Suprapubic skin (tissue), 4 donors: Measurements from ENCODE around the gene IFITM10. TPM values are rescaled to one million over a fixed set of nuclear protein-coding genes. Genes with fewer than 3 reads are reported as not detected.

Experiments
- DNase-seq, 2 donors: peaks; one replicate each; pipeline ENCODE4 v3.0.0-alpha.2; 2019; ENCODE audit warnings: low spot score in 2 of 2
- H3K27ac ChIP-seq: fragments of 200-600 bp; sonication (generic); one replicate; pipeline ENCODE4 v1.5.1; 2019
- H3K27me3 ChIP-seq: fragments of 200-600 bp; sonication (generic); one replicate; pipeline ENCODE4 v1.5.1; 2019
- H3K36me3 ChIP-seq: fragments of 200-600 bp; sonication (generic); one replicate; pipeline ENCODE4 v1.5.1; 2019
- H3K4me1 ChIP-seq: fragments of 200-600 bp; sonication (generic); one replicate; pipeline ENCODE4 v1.5.1; 2019
- H3K4me3 ChIP-seq: fragments of 200-600 bp; sonication (generic); one replicate; pipeline ENCODE4 v1.5.1; 2019; ENCODE audit warnings: mild to moderate bottlenecking
- H3K9me3 ChIP-seq: fragments of 200-600 bp; sonication (generic); one replicate; pipeline ENCODE4 v1.5.1; 2019
- EP300 ChIP-seq: sonication (generic); formaldehyde crosslinking; IDR thresholded peaks from one replicate; pipeline ENCODE4 v1.6.1; 2017; ENCODE audit warnings: antibody characterized with exemption
- POLR2A ChIP-seq, 2 donors: fragments of 450-650 bp; IDR thresholded peaks; one replicate each; pipeline ENCODE4 v1.6.1; 2017; ENCODE audit warnings: antibody characterized with exemption in 2 of 2, mild to moderate bottlenecking in 2 of 2, moderate library complexity in 2 of 2
- POLR2AphosphoS5 ChIP-seq, 3 donors: sonication (generic); formaldehyde crosslinking; IDR thresholded peaks; one replicate each; pipeline ENCODE4 v1.6.1; 2017; ENCODE audit warnings: antibody characterized with exemption in 3 of 3
- WGBS: methylation state at CpG from one replicate; pipeline ENCODE4 v1.1.5; 2018; 5-methylcytosine and 5-hydroxymethylcytosine counted together
- total RNA-seq, 4 donors: library from RNA; depleted of rRNA; stranded (reverse); fragments of >200 nt; gene quantifications; one replicate each; pipeline ENCODE4 v1.1.0, GENCODE V29; 2016
- TF ChIP-seq, protein P1 (sequence below), 2 donors: fragments of 200-600 bp in 1 of 2; fragments of 450-650 bp in 1 of 2; sonication (generic) in 1 of 2; IDR thresholded peaks; one replicate each; pipeline ENCODE4 v1.5.1; 2016 to 2019; ENCODE audit warnings: antibody characterized with exemption in 2 of 2, mild to moderate bottlenecking in 1 of 2, moderate library complexity in 1 of 2

Gene IFITM10
- total RNA-seq, 4 donors from 2014 or later, result 2.6 to 7.6 (median 6.9) TPM

DNA sequence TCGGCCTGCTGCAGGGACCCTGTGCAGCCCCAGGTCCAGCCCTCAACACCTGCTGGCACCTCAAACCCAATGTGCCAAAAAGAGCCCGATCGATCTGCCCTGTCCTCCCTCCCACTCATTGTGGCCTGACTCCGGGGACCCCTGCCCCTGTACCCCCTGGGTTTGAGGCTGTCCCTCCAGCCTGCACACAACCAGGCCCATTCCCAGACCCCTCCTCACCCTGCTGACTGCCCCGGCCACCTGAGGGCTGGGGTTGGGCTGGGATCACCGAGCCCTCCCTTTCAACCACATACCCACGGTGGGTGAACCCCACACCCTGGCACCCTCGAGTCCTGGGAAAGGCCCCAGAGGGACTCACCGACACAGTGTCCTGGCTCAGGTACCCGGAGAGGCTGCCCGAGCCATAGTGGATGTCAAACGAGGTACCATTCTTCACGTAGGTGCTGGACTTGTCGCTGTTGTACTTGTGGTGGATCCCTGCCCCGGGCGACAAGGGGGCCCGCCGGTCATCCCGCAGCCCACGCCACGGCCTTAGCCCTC, 8.3 kb upstream of the IFITM10 start:
- Histone ChIP-seq H3K4me3 (no peak overlapping the region), H3K27ac (no peak overlapping the region), H3K9me3 (no peaks in the 10 kb centered on the region), H3K4me1 (peaks cover 74% of the 10 kb centered on the region), H3K36me3 (peaks cover 77% of the 10 kb centered on the region), H3K27me3 (no peaks in the 10 kb centered on the region)
- no peak for TF ChIP-seq POLR2A (IDR thresholded peaks at IDR 0.05)
- no peak for TF ChIP-seq EP300
- TF ChIP-seq, protein P1, sequence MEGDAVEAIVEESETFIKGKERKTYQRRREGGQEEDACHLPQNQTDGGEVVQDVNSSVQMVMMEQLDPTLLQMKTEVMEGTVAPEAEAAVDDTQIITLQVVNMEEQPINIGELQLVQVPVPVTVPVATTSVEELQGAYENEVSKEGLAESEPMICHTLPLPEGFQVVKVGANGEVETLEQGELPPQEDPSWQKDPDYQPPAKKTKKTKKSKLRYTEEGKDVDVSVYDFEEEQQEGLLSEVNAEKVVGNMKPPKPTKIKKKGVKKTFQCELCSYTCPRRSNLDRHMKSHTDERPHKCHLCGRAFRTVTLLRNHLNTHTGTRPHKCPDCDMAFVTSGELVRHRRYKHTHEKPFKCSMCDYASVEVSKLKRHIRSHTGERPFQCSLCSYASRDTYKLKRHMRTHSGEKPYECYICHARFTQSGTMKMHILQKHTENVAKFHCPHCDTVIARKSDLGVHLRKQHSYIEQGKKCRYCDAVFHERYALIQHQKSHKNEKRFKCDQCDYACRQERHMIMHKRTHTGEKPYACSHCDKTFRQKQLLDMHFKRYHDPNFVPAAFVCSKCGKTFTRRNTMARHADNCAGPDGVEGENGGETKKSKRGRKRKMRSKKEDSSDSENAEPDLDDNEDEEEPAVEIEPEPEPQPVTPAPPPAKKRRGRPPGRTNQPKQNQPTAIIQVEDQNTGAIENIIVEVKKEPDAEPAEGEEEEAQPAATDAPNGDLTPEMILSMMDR (IDR thresholded peaks at IDR 0.05), result no peak
- TF ChIP-seq POLR2AphosphoS5 (IDR thresholded peaks at IDR 0.05), result no peak
- WGBS, result 79% methylated on average over 6 of the region's 21 CpGs
- no peak for DNase-seq

DNA sequence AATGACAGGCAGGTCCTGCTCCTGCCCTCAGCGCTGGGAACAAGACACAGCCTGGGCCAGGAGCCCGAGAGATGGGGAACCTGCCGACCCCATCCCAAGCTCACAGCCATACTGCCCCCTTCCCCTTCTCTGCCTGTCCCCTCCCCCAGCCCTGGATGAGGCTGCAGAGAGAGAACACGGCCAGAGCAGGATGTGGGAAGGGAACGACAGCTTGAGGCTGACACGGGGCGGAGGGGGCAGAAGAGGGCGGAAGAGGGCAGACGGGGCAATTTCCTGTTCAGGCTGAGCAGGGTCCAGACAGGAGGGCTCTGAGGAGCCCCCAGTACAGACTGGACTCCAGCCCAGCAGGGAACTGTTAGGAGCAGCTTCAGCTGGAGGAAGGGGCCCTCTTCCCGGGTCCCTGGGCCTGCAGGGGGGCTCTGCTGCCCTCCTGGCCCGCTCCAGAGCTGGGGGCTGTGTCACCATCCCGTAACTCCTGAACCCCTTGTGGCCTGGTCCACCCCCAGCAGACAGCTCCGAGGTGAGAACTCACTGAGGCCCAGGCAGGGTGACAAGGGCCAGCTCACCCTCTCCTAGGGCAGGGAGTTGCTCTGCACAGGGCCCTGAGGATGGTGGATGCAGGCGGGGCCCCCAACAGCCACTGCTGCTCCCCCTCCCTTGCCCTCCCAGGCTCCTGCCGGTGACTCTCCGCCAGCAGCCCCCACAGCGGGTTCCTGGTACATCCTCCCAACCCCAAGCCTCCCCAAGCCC, 7.6 kb upstream of the IFITM10 start:
- Histone ChIP-seq H3K27ac (no peak overlapping the region), H3K9me3 (no peaks in the 10 kb centered on the region), H3K27me3 (no peaks in the 10 kb centered on the region), H3K4me3 (no peak overlapping the region), H3K4me1 (peaks cover 72% of the 10 kb centered on the region), H3K36me3 (peaks cover 83% of the 10 kb centered on the region)
- DNase-seq, result no peak
- no peak for TF ChIP-seq EP300
- TF ChIP-seq POLR2A (IDR thresholded peaks at IDR 0.05), result no peak
- TF ChIP-seq, protein P1 (IDR thresholded peaks at IDR 0.05), result no peak
- 80% methylated on average over 1 of the region's 17 CpGs for WGBS

DNA sequence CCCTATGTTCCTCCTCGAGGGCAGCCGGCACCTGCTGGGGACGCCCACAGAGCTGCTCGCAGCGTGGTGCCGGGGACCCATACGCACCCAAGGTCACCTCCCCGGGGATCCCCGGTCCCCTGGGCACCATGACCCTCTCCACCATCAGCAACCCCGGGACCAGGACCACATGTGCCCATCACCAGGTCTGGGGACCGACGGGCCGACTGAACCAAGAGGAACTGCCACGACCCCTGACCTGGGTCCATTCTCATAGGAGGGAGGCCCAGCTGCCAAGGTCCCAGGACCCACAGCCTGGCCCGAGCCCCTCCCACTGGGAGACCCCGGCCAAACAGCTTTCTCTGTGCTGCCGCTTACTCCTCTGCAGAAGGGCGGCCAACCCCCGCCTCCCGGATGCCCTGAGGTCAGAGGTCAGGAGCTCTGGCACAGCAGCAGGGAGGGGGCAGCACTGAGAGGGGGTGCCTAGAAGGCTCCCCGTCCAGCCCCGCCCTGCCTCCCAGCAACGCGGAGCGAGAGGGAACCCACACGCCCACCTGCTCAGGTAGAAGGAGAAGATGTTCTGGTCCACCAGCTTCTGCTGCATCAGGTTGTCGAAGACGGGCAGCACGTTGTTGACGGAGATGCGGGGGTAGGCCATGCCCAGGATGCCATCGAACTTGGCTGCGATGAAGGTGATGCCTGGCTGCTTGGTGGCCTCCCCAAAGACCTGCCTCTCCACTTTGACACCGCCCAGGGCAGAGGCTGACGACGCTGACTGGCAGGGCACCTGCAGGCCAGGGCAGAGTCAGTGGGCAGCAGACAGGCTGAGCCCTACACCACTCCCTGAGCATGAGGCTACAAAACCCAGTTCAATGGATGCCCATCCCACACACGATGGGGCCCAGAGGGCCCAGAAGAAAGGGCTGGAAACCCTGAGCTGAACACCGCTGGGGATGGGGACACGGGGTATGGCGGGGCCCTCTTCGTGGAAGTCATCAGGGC, 6.7 kb upstream of the IFITM10 start:
- H3K4me3 ChIP-seq, result no peak overlapping the region
- peaks cover 66% of the 10 kb centered on the region for H3K4me1 ChIP-seq
- H3K9me3 ChIP-seq, result no peaks in the 10 kb centered on the region
- peak overlapping the region; percentile 34 for H3K27ac ChIP-seq
- 81% methylated on average over 18 of the region's 41 CpGs for WGBS
- TF ChIP-seq EP300, result no peak
- no peak for TF ChIP-seq POLR2A (IDR thresholded peaks at IDR 0.05)
- TF ChIP-seq, protein P1 (IDR thresholded peaks at IDR 0.05), result no peak
- TF ChIP-seq POLR2AphosphoS5 (IDR thresholded peaks at IDR 0.05), result no peak
- peaks cover 91% of the 10 kb centered on the region for H3K36me3 ChIP-seq
- no peaks in the 10 kb centered on the region for H3K27me3 ChIP-seq
- DNase-seq, result no peak

DNA sequence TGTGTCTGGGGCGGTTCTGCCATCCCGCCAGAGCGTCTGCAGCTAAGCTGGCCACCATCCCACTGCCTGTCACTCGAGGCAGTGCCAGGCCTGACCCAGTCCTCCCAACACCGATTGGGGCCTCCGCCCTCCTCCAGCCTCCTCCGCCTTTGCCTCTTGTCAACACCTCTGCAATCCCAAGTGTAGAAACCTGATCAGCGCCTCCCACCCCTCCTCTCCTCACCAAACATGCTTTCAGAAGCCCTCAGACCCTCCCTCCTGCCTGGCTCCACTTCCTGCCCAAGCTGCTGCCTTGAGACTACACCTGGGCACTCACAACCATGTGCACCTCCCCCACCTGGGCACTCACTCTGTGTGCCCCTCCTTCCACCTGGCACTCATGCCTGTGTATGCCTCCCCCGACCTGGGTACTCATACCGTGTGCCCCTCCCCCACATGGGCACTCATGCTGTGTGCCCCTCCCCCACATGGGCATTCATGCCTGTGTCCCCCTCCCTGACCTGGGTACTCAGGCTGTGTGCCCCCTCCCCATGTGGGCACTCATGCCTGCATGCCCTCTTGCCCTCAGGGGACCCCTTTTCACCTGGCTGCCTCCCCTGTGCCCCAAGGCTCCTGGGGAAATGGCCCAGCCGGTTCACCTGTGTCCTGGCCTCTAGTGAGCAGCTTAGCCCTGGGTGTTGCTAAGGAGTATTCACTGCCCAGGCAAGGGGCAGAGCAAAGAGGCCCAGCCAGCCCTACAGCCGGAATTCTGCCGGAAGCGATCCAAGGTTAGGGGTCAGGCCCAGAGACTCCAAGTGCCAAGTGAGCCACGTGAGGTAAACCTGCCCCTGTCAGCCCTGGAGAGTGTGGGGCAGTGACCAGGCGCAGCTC, 5.5 kb upstream of the IFITM10 start:
- no peaks in the 10 kb centered on the region for H3K27me3 ChIP-seq
- H3K4me3 ChIP-seq, result no peak overlapping the region
- no peak for DNase-seq
- 28% methylated on average over 10 of the region's 16 CpGs for WGBS
- peak overlapping the region; percentile 34 for H3K27ac ChIP-seq
- H3K9me3 ChIP-seq, result no peaks in the 10 kb centered on the region
- TF ChIP-seq, protein P1 (IDR thresholded peaks at IDR 0.05), result no peak
- no peak for TF ChIP-seq POLR2A (IDR thresholded peaks at IDR 0.05)
- no peak for TF ChIP-seq EP300
- no peak for TF ChIP-seq POLR2AphosphoS5 (IDR thresholded peaks at IDR 0.05)
- peaks cover 85% of the 10 kb centered on the region for H3K36me3 ChIP-seq
- peaks cover 66% of the 10 kb centered on the region for H3K4me1 ChIP-seq
